Neural progenitor cell (in vitro differentiated cells): ENCODE data around the gene CTNNBL1. TPM values are rescaled to one million over a fixed set of nuclear protein-coding genes. Genes with fewer than 3 reads are reported as not detected.

Experiments
- DNase-seq: peaks from one replicate; pipeline ENCODE4 v3.0.0-alpha.2; 2016; ENCODE audit warnings: low spot score
- H2AFZ ChIP-seq: fragments of 200-600 bp; sonication (generic); replicated peaks from 2 replicates; pipeline ENCODE4 v1.6.1; 2016; ENCODE audit warnings: antibody characterized with exemption
- H3F3A ChIP-seq: fragments of 200-600 bp; sonication (generic); 2 replicates; pipeline ENCODE4 v1.6.1; 2016; ENCODE audit warnings: antibody characterized with exemption, low read depth
- H3K27ac ChIP-seq: fragments of 200-600 bp; sonication (generic); 2 replicates; pipeline ENCODE4 v1.5.1; 2016; ENCODE audit warnings: mild to moderate bottlenecking
- H3K27me3 ChIP-seq: fragments of 200-600 bp; sonication (generic); 2 replicates; pipeline ENCODE4 v1.6.1; 2016; ENCODE audit warnings: mild to moderate bottlenecking, moderate library complexity
- H3K36me3 ChIP-seq: fragments of 200-600 bp; sonication (generic); 2 replicates; pipeline ENCODE4 v1.5.1; 2016
- H3K4me1 ChIP-seq: fragments of 200-600 bp; sonication (generic); 2 replicates; pipeline ENCODE4 v1.6.1; 2016; ENCODE audit warnings: mixed run types
- H3K4me2 ChIP-seq: fragments of 200-600 bp; sonication (generic); 2 replicates; pipeline ENCODE4 v1.6.1; 2016
- H3K4me3 ChIP-seq: fragments of 200-600 bp; sonication (generic); 2 replicates; pipeline ENCODE4 v1.5.1; 2016
- H3K79me2 ChIP-seq: fragments of 200-600 bp; sonication (generic); 2 replicates; pipeline ENCODE4 v1.6.1; 2016; ENCODE audit warnings: low read depth
- H3K9ac ChIP-seq: fragments of 200-600 bp; sonication (generic); 2 replicates; pipeline ENCODE4 v1.6.1; 2016
- H3K9me3 ChIP-seq: fragments of 200-600 bp; sonication (generic); 2 replicates; pipeline ENCODE4 v1.5.1; 2016; ENCODE audit warnings: low read depth
- H4K20me1 ChIP-seq: fragments of 200-600 bp; sonication (generic); 2 replicates; pipeline ENCODE4 v1.6.1; 2016; ENCODE audit warnings: low read depth
- H3K27ac Mint-ChIP-seq: 3 replicates; pipeline ENCODE4 v1.8.0; 2021; ENCODE audit warnings: mixed read lengths
- H3K27me3 Mint-ChIP-seq: 2 replicates; pipeline ENCODE4 v1.8.0; 2022; ENCODE audit warnings: low read depth, mild to moderate bottlenecking, inconsistent platforms, moderate library complexity, mixed read lengths; ENCODE audit not compliant: insufficient read depth
- H3K36me3 Mint-ChIP-seq: 3 replicates; pipeline ENCODE4 v1.8.0; 2021; ENCODE audit warnings: mixed read lengths
- H3K4me1 Mint-ChIP-seq: 3 replicates; pipeline ENCODE4 v1.8.0; 2021; ENCODE audit warnings: mixed read lengths
- H3K4me3 Mint-ChIP-seq: 3 replicates; pipeline ENCODE4 v1.8.0; 2021; ENCODE audit warnings: mild to moderate bottlenecking, moderate library complexity, mixed read lengths
- H3K9me3 Mint-ChIP-seq: 3 replicates; pipeline ENCODE4 v1.8.0; 2020; ENCODE audit warnings: mixed read lengths
- CTCF ChIP-seq: fragments of 200-600 bp; sonication (generic); IDR thresholded peaks from 2 replicates; pipeline ENCODE4 v1.5.1; 2017; ENCODE audit warnings: antibody characterized with exemption, mild to moderate bottlenecking
- EZH2 ChIP-seq: fragments of 200-600 bp; sonication (generic); IDR thresholded peaks from 2 replicates; pipeline ENCODE4 v1.6.1; 2017; ENCODE audit warnings: antibody characterized with exemption, mild to moderate bottlenecking, moderate library complexity
- EZH2phosphoT487 ChIP-seq: fragments of 200-600 bp; sonication (generic); IDR thresholded peaks from 2 replicates; pipeline ENCODE4 v1.6.1; 2017; ENCODE audit warnings: antibody characterized with exemption
- total RNA-seq: library from RNA; depleted of rRNA; stranded (reverse); fragments of >200 nt; gene quantifications from 2 replicates; pipeline ENCODE4 v1.2.3, GENCODE V29; 2015; ENCODE audit warnings: low replicate concordance

CTNNBL1 gene
- total RNA-seq, 1 donor from 2014 or later, result 54.5 TPM

GRCh38 chr20:37711001-37711400 lies 17.2 kb downstream of the CTNNBL1 start:
- Mint-ChIP-seq H3K4me3 (no peak overlapping the region), H3K4me1 (peaks cover 13% of the 10 kb centered on the region), H3K9me3 (peaks cover 9% of the 10 kb centered on the region), H3K36me3 (peaks cover 22% of the 10 kb centered on the region), H3K27me3 (peaks cover 2% of the 10 kb centered on the region), H3K27ac (no peak overlapping the region)
- H3K4me3 ChIP-seq, result no peak overlapping the region
- no peak for TF ChIP-seq EZH2
- no peak for TF ChIP-seq CTCF
- no peak for TF ChIP-seq EZH2phosphoT487
- H2AFZ ChIP-seq, result no peak overlapping the region
- H4K20me1 ChIP-seq, result no peaks in the 10 kb centered on the region
- no peaks in the 10 kb centered on the region for H3K9me3 ChIP-seq
- peak overlapping the region; percentile 56 for H3K27ac ChIP-seq
- H3K4me2 ChIP-seq, result peak overlapping the region; percentile 36
- H3F3A ChIP-seq, result peaks cover 17% of the 10 kb centered on the region
- H3K79me2 ChIP-seq, result peaks cover 87% of the 10 kb centered on the region
- no peaks in the 10 kb centered on the region for H3K36me3 ChIP-seq
- no peak for DNase-seq
- H3K27me3 ChIP-seq, result no peaks in the 10 kb centered on the region
- no peak overlapping the region for H3K9ac ChIP-seq
- H3K4me1 ChIP-seq, result peaks cover 32% of the 10 kb centered on the region

- no peaks in the 10 kb centered on the region for H3K27me3 ChIP-seq
- H3K36me3 Mint-ChIP-seq, result peaks cover 20% of the 10 kb centered on the region
- H3K4me2 ChIP-seq, result peak overlapping the region; percentile 36
- no peak overlapping the region for H3K4me3 Mint-ChIP-seq
- no peak overlapping the region for H3K27ac Mint-ChIP-seq
- H3K9me3 Mint-ChIP-seq, result peaks cover 2% of the 10 kb centered on the region
- peaks cover 2% of the 10 kb centered on the region for H3K27me3 Mint-ChIP-seq
- no peaks in the 10 kb centered on the region for H4K20me1 ChIP-seq
- H3K9me3 ChIP-seq, result no peaks in the 10 kb centered on the region
- H3K27ac ChIP-seq, result peak overlapping the region; percentile 56
- peaks cover 13% of the 10 kb centered on the region for H3K4me1 Mint-ChIP-seq
- H2AFZ ChIP-seq, result no peak overlapping the region
- H3K4me3 ChIP-seq, result no peak overlapping the region
- DNase-seq, result peak; percentile 18
- H3K4me1 ChIP-seq, result peaks cover 32% of the 10 kb centered on the region
- no peak overlapping the region for H3K9ac ChIP-seq
- H3F3A ChIP-seq, result peaks cover 17% of the 10 kb centered on the region
- TF ChIP-seq EZH2phosphoT487 (no peak), CTCF (no peak), EZH2 (no peak)
- no peaks in the 10 kb centered on the region for H3K36me3 ChIP-seq
- H3K79me2 ChIP-seq, result peaks cover 87% of the 10 kb centered on the region
Observed at GRCh38 chr20:37711994-37712964, 18.4 kb downstream of the CTNNBL1 start.

- peaks cover 2% of the 10 kb centered on the region for H3K9me3 Mint-ChIP-seq
- H3K79me2 ChIP-seq, result peaks cover 78% of the 10 kb centered on the region
- H3K4me2 ChIP-seq, result no peak overlapping the region
- no peak for TF ChIP-seq EZH2phosphoT487
- peaks cover 16% of the 10 kb centered on the region for H3K36me3 Mint-ChIP-seq
- H3K4me1 Mint-ChIP-seq, result peaks cover 13% of the 10 kb centered on the region
- no peak overlapping the region for H3K9ac ChIP-seq
- H3K4me3 ChIP-seq, result no peak overlapping the region
- peaks cover 32% of the 10 kb centered on the region for H3K4me1 ChIP-seq
- H3K27ac ChIP-seq, result no peak overlapping the region
- no peaks in the 10 kb centered on the region for H3K27me3 ChIP-seq
- H3K27ac Mint-ChIP-seq, result no peak overlapping the region
- H4K20me1 ChIP-seq, result no peaks in the 10 kb centered on the region
- no peak overlapping the region for H2AFZ ChIP-seq
- H3K4me3 Mint-ChIP-seq, result no peak overlapping the region
- H3K27me3 Mint-ChIP-seq, result peaks cover 2% of the 10 kb centered on the region
- H3K36me3 ChIP-seq, result no peaks in the 10 kb centered on the region
- peaks cover 17% of the 10 kb centered on the region for H3F3A ChIP-seq
- no peaks in the 10 kb centered on the region for H3K9me3 ChIP-seq
- DNase-seq, result no peak
Observed at GRCh38 chr20:37713396-37713795, 19.6 kb downstream of the CTNNBL1 start.
